ENCODE results near the gene FKBP5. TPM values are rescaled to one million over a fixed set of nuclear protein-coding genes. Genes with fewer than 3 reads are reported as not detected.

The FKBP5 gene
- total RNA-seq, 1 experiment from 2014 or later = 33.9 TPM

- Histone ChIP-seq H3T11ph (ENCODE audit: low read length) (no peak overlapping the region), H4K91ac (ENCODE audit: insufficient read length, low read depth, low read length) (no peak overlapping the region), H3K18ac (ENCODE audit: insufficient read length, low read depth, low read length) (no peak overlapping the region), H3K9me3 (ENCODE audit: control insufficient read depth, low read depth, low read length) (no peaks in the 10 kb centered on the region), H3K14ac (ENCODE audit: insufficient read depth, low read length) (no peak overlapping the region), H3K4me1 (ENCODE audit: insufficient read depth, low read length) (no peaks in the 10 kb centered on the region), H3K79me1 (ENCODE audit: insufficient read depth, low read depth, low read length, poor library complexity, severe bottlenecking) (peaks cover 4% of the 10 kb centered on the region), H3K4me2 (ENCODE audit: insufficient read depth, insufficient read length, low read length) (no peak overlapping the region), H3K27me3 (ENCODE audit: insufficient read depth, low read length) (no peaks in the 10 kb centered on the region), H4K20me1 (ENCODE audit: control insufficient read depth, insufficient read depth, insufficient read length) (no peaks in the 10 kb centered on the region), H3K23me2 (ENCODE audit: insufficient read length, low read depth, low read length, poor library complexity, severe bottlenecking) (no peaks in the 10 kb centered on the region), H2BK20ac (ENCODE audit: low read depth, low read length, poor library complexity, severe bottlenecking) (no peak overlapping the region), H3K79me2 (ENCODE audit: insufficient read depth, low read length) (peaks cover 3% of the 10 kb centered on the region; the same call in 1 of the 2 replicates), H3K4ac (ENCODE audit: low read depth, low read length) (no peak overlapping the region), H3K27ac (ENCODE audit: insufficient read length, low read depth, low read length) (no peak overlapping the region), H2BK12ac (ENCODE audit: insufficient read length, low read depth, low read length) (no peak overlapping the region), H2BK15ac (ENCODE audit: low read depth, low read length) (no peak overlapping the region), H3K56ac (ENCODE audit: insufficient read length, low read depth, low read length) (no peak overlapping the region), H4K5ac (ENCODE audit: insufficient read length, low read depth, low read length) (no peak overlapping the region), H3K23ac (ENCODE audit: insufficient read length, low read depth, low read length) (no peak overlapping the region), H2AFZ (ENCODE audit: low read length) (no peak overlapping the region), H3K9ac (ENCODE audit: extremely low read depth, insufficient read length, low read length) (no peak overlapping the region), H2AK5ac (ENCODE audit: insufficient read length, low read length) (no peak overlapping the region), H2BK120ac (ENCODE audit: low read depth, low read length, poor library complexity, severe bottlenecking) (no peak overlapping the region), H4K8ac (replicated peaks; ENCODE audit: insufficient read length, low read depth, low read length) (no peak overlapping the region), H2BK5ac (ENCODE audit: insufficient read length, low read length) (no peak overlapping the region)
- H3K4me3 Mint-ChIP-seq = no peak overlapping the region
- no CpG with 5 or more reads among the region's 3 CpGs for WGBS (ENCODE audit: extremely low coverage, insufficient read length, low lambda C conversion rate)
- H3K4me1 Mint-ChIP-seq = peaks cover 18 to 24% of the 10 kb centered on the region in 2 experiments
- H3K36me3 Mint-ChIP-seq (ENCODE audit: insufficient read depth in 1 of 3, low read depth in 3 of 3) = peaks cover 0 to 6% (median 3%) of the 10 kb centered on the region in 3 experiments; a peak in 3 of 7 replicates
- DNase-seq = no peak
- H3K27me3 Mint-ChIP-seq (ENCODE audit: low read depth) = no peaks in the 10 kb centered on the region
- no peaks in the 10 kb centered on the region for H3K9me3 Mint-ChIP-seq
- TF ChIP-seq, protein P1, sequence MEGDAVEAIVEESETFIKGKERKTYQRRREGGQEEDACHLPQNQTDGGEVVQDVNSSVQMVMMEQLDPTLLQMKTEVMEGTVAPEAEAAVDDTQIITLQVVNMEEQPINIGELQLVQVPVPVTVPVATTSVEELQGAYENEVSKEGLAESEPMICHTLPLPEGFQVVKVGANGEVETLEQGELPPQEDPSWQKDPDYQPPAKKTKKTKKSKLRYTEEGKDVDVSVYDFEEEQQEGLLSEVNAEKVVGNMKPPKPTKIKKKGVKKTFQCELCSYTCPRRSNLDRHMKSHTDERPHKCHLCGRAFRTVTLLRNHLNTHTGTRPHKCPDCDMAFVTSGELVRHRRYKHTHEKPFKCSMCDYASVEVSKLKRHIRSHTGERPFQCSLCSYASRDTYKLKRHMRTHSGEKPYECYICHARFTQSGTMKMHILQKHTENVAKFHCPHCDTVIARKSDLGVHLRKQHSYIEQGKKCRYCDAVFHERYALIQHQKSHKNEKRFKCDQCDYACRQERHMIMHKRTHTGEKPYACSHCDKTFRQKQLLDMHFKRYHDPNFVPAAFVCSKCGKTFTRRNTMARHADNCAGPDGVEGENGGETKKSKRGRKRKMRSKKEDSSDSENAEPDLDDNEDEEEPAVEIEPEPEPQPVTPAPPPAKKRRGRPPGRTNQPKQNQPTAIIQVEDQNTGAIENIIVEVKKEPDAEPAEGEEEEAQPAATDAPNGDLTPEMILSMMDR (conservative IDR thresholded peaks at IDR 0.05) = no peak
- H3K27ac Mint-ChIP-seq = no peak overlapping the region
Measured at GRCh38 chr6:35674594-35674993, 14.1 kb downstream of the FKBP5 start.
